DOHH2 (cell line): ENCODE results near the gene HBB.

Experiments used
- CTCF ChIP-seq: fragments of 200-600 bp; sonication (generic); IDR thresholded peaks from one replicate; pipeline ENCODE4 v1.5.1; 2014; ENCODE audit warnings: antibody characterized with exemption, mild to moderate bottlenecking, low read depth, low read length; ENCODE audit not compliant: poor library complexity, severe bottlenecking
- EZH2phosphoT487 ChIP-seq: fragments of 200-600 bp; sonication (generic); IDR thresholded peaks from 2 replicates; pipeline ENCODE4 v1.6.1; 2017; ENCODE audit warnings: borderline replicate concordance, mild to moderate bottlenecking, antibody characterized with exemption, low read length, moderate library complexity, mixed read lengths

GRCh38 chr11:5266609-5267008 is 39.7 kb upstream of the HBB start:
- TF ChIP-seq CTCF (no peak), EZH2phosphoT487 (no peak)
